Right lung (tissue), 5 donors: ENCODE data around the gene ABLIM2. TPM values are rescaled to one million over a fixed set of nuclear protein-coding genes. Genes with fewer than 3 reads are reported as not detected.
"Not testable (repeated sequence)": the region's sequence is repeated elsewhere in the genome, so short reads cannot be mapped to it uniquely, and the experiment has no call there.

ENCODE experiments used
- DNase-seq, 2 donors: peaks; one replicate each; pipeline ENCODE4 v3.0.0-alpha.2; 2013
- polyA plus RNA-seq, 5 donors: library from polyadenylated mRNA; unstranded; fragments of 120-200 nt; gene quantifications; one replicate each; pipeline versions ENCODE4 v1.2.1 to v1.2.3, GENCODE V29; 2013; ENCODE audit warnings: inconsistent platforms in 1 of 5, low replicate concordance in 1 of 5; ENCODE audit not compliant: insufficient read length in 5 of 5, insufficient read depth in 1 of 5

The ABLIM2 gene
- polyA plus RNA-seq, 5 donors = 5.9 to 7.1 (median 6.1) TPM

- peak; percentile 83 to 86 for DNase-seq
These were observed 193.5 kb downstream of the ABLIM2 start for GRCh38 chr4:7964890-7965662.

GRCh38 chr4:7964459-7964858 lies 194.2 kb downstream of the ABLIM2 start:
- DNase-seq = no peak

GRCh38 chr4:7963691-7964090 lies 194.9 kb downstream of the ABLIM2 start:
- DNase-seq = no peak

- DNase-seq = no peak
These were observed 195.8 kb downstream of the ABLIM2 start for GRCh38 chr4:7962609-7963508.

GRCh38 chr4:7960790-7961655 lies 197.6 kb downstream of the ABLIM2 start:
- DNase-seq = peak; percentile 82

GRCh38 chr4:7960017-7960789 lies 198.4 kb downstream of the ABLIM2 start:
- DNase-seq = no peak

GRCh38 chr4:7959078-7959477 lies 199.5 kb downstream of the ABLIM2 start:
- no peak for DNase-seq

- DNase-seq = no peak
These were observed 201.5 kb downstream of the ABLIM2 start for GRCh38 chr4:7956934-7957656.

GRCh38 chr4:7956270-7956808 lies 202.3 kb downstream of the ABLIM2 start:
- DNase-seq = no peak

GRCh38 chr4:7955393-7955792 lies 203.2 kb downstream of the ABLIM2 start:
- no peak for DNase-seq

- no peak for DNase-seq
These were observed 206.0 kb downstream of the ABLIM2 start for GRCh38 chr4:7952615-7953014.

GRCh38 chr4:7950301-7951092 lies 208.1 kb downstream of the ABLIM2 start:
- no peak for DNase-seq

GRCh38 chr4:7949759-7950158 lies 208.9 kb downstream of the ABLIM2 start:
- DNase-seq = no peak

GRCh38 chr4:7947927-7948326 lies 210.7 kb downstream of the ABLIM2 start:
- no peak for DNase-seq

- peak; percentile 66 to 67 for DNase-seq
These were observed 212.8 kb downstream of the ABLIM2 start for GRCh38 chr4:7945709-7946380.

GRCh38 chr4:7944599-7945220 lies 213.9 kb downstream of the ABLIM2 start:
- DNase-seq = no peak

GRCh38 chr4:7943688-7944087 lies 214.9 kb downstream of the ABLIM2 start:
- DNase-seq = not testable (repeated sequence)

- no peak for DNase-seq
These were observed 215.4 kb downstream of the ABLIM2 start for GRCh38 chr4:7943211-7943610.
